ENCODE results near the gene NCAM1.

GRCh38 chr11:113177671-113178070 lies 216.5 kb downstream of the NCAM1 start:
- TF ChIP-seq CTCF (IDR thresholded peaks at IDR 0.05) (no peak), POLR2A (IDR thresholded peaks at IDR 0.05) (no peak), POLR2AphosphoS5 (IDR thresholded peaks at IDR 0.05; ENCODE audit: insufficient read depth in 1 of 2, low read depth in 1 of 2) (no peak)

All from vagina (tissue), 2 donors.